ENCODE results near the gene KDM4C. TPM values are rescaled to one million over a fixed set of nuclear protein-coding genes. Genes with fewer than 3 reads are reported as not detected.

Gene KDM4C
- total and polyA plus RNA-seq, 2 of the 13 experiments (the other 11 are each of a cell fraction or from before 2014, with no cell fraction given): 19.4 to 23.6 TPM

- TF ChIP-seq AKNA (CRISPR knock-in tag; IDR thresholded peaks at IDR 0.05; ENCODE audit: borderline replicate concordance) (no peak), ZNF598 (CRISPR knock-in tag; IDR thresholded peaks at IDR 0.05; ENCODE audit: borderline replicate concordance) (no peak), SMAD1 (CRISPR knock-in tag; IDR thresholded peaks at IDR 0.05; ENCODE audit: borderline replicate concordance, low read depth) (no peak), ZBTB42 (CRISPR knock-in tag; IDR thresholded peaks at IDR 0.05) (no peak), ATF1 (CRISPR knock-in tag; IDR thresholded peaks at IDR 0.05) (no peak), KDM3A (CRISPR knock-in tag; IDR thresholded peaks at IDR 0.05; ENCODE audit: low read depth) (0 out of 2 replicates have a peak, but pooled peaks have one; percentile 33), LCORL (IDR thresholded peaks at IDR 0.05) (no peak), LCORL (CRISPR knock-in tag; IDR thresholded peaks at IDR 0.05) (peak; percentile 51; the same call in 1 of the 2 replicates), PRPF4 (IDR thresholded peaks at IDR 0.05; ENCODE audit: low read depth, low read length, poor library complexity, severe bottlenecking) (no peak), ZNF670 (CRISPR knock-in tag; IDR thresholded peaks at IDR 0.05; ENCODE audit: borderline replicate concordance) (0 out of 2 replicates have a peak, but pooled peaks have one; percentile 50), NR2F6 (IDR thresholded peaks at IDR 0.05) (peak; percentile 64), NR2F6 (CRISPR knock-in tag; IDR thresholded peaks at IDR 0.05) (peak; percentile 93), NFYC (CRISPR knock-in tag; IDR thresholded peaks at IDR 0.05) (no peak), U2AF1 (optimal IDR thresholded peaks at IDR 0.05; ENCODE audit: low read depth, low read length) (no peak), ZNF616 (CRISPR knock-in tag; IDR thresholded peaks at IDR 0.05; ENCODE audit: low read depth) (no peak), ETV5 (CRISPR knock-in tag; IDR thresholded peaks at IDR 0.05; ENCODE audit: borderline replicate concordance) (no peak), EZH2 (conservative IDR thresholded peaks at IDR 0.05; ENCODE audit: low read depth, low read length) (no peak), TAF15 (IDR thresholded peaks at IDR 0.05; ENCODE audit: low read depth, low read length, poor library complexity, severe bottlenecking) (no peak), KLF11 (CRISPR knock-in tag; IDR thresholded peaks at IDR 0.05) (no peak)
- TF ChIP-seq, protein P1, sequence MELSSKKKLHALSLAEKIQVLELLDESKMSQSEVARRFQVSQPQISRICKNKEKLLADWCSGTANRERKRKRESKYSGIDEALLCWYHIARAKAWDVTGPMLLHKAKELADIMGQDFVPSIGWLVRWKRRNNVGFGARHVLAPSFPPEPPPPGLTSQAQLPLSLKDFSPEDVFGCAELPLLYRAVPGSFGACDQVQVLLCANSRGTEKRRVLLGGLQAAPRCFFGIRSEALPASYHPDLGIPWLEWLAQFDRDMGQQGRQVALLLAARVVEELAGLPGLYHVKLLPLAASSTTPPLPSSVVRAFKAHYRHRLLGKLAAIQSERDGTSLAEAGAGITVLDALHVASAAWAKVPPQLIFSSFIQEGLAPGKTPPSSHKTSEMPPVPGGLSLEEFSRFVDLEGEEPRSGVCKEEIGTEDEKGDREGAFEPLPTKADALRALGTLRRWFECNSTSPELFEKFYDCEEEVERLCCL (CRISPR knock-in tag; IDR thresholded peaks at IDR 0.05; ENCODE audit: borderline replicate concordance): no peak
- TF ChIP-seq, protein P2, sequence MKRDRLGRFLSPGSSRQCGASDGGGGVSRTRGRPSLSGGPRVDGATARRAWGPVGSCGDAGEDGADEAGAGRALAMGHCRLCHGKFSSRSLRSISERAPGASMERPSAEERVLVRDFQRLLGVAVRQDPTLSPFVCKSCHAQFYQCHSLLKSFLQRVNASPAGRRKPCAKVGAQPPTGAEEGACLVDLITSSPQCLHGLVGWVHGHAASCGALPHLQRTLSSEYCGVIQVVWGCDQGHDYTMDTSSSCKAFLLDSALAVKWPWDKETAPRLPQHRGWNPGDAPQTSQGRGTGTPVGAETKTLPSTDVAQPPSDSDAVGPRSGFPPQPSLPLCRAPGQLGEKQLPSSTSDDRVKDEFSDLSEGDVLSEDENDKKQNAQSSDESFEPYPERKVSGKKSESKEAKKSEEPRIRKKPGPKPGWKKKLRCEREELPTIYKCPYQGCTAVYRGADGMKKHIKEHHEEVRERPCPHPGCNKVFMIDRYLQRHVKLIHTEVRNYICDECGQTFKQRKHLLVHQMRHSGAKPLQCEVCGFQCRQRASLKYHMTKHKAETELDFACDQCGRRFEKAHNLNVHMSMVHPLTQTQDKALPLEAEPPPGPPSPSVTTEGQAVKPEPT (CRISPR knock-in tag; IDR thresholded peaks at IDR 0.05; ENCODE audit: low read depth): no peak
- TF ChIP-seq, protein P3, sequence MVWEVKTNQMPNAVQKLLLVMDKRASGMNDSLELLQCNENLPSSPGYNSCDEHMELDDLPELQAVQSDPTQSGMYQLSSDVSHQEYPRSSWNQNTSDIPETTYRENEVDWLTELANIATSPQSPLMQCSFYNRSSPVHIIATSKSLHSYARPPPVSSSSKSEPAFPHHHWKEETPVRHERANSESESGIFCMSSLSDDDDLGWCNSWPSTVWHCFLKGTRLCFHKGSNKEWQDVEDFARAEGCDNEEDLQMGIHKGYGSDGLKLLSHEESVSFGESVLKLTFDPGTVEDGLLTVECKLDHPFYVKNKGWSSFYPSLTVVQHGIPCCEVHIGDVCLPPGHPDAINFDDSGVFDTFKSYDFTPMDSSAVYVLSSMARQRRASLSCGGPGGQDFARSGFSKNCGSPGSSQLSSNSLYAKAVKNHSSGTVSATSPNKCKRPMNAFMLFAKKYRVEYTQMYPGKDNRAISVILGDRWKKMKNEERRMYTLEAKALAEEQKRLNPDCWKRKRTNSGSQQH (CRISPR knock-in tag; IDR thresholded peaks at IDR 0.05; ENCODE audit: low read depth): no peak
Measured at GRCh38 chr9:6845128-6845826, 87.5 kb downstream of the KDM4C start (continued).
